IPS-15b (cell line): ENCODE measurements around the gene SLC35E2B.

Experiments used
- H3K27me3 ChIP-seq: one replicate; pipeline ENCODE4 v1.6.1; 2013; ENCODE audit warnings: low read length; ENCODE audit not compliant: control insufficient read depth, insufficient read depth
- H3K36me3 ChIP-seq: one replicate; pipeline ENCODE4 v1.6.1; 2013; ENCODE audit warnings: low read length; ENCODE audit not compliant: control insufficient read depth, insufficient read depth
- H3K4me1 ChIP-seq: one replicate; pipeline ENCODE4 v1.6.1; 2013; ENCODE audit warnings: mild to moderate bottlenecking, low read length; ENCODE audit not compliant: control insufficient read depth, insufficient read depth
- H3K4me3 ChIP-seq: one replicate; pipeline ENCODE4 v1.5.1; 2013; ENCODE audit warnings: low read depth, low read length
- H3K9ac ChIP-seq: one replicate; pipeline ENCODE4 v1.6.1; 2013; ENCODE audit warnings: low read depth, mild to moderate bottlenecking, low read length
- H3K9me3 ChIP-seq: one replicate; pipeline ENCODE4 v1.6.1; 2013; ENCODE audit warnings: mild to moderate bottlenecking, low read length; ENCODE audit not compliant: control insufficient read depth, insufficient read depth

The SLC35E2B gene

DNA sequence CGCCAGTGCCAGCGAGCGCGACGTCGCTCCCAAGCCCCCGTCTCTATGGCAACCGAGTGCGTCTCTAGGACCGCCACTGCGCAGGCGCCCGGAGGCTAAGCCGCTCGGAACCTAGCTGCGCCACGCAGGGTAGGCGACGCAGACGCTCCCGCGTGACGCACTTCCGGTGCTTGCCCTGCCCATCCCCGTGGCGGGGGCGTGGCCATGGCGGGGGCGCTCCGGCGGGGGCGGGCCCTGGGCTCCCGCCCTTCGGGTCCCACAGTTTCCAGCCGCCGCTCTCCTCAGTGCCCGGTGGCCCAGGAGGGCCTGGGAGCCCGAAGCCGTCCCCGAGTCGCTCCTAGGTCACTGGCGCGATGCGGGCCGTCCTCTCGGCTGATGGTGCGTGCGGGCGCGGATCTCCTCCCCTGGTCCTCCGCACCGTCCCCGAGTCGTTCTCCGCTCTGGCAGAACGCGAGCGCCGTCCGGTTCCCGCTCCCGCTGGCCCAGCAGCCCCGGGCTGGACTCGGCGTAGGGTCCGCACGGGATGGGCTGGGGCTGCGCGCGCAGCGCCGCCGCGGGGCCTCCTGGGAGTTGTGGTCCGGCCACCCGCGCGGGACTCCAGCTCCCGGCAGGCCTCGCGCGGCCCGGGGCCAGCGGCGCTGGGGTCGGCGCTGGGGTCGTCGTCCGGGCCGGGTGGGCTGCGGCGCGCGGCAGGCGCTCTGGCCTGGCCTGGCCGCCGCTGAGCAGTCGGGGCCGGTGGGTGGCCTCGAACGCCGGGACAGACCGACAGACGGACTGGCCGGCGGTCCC, 77.1 kb downstream of the SLC35E2B start, which contains the start of gene MIB2:
Gene MIB2, plus strand, starts transcription at position 245 of the 789 bp plus-strand sequence. CDS start 7,953 bp downstream, outside the sequence.
- no peaks in the 10 kb centered on the region for H3K4me1 ChIP-seq
- peak within 1 kb of the TSS; percentile 97 for H3K9ac ChIP-seq

GRCh38 chr1:1614954-1615255, 77.7 kb downstream of the SLC35E2B start:
- Histone ChIP-seq H3K36me3 (peaks cover 9% of the 10 kb centered on the region), H3K9ac (peak overlapping the region; percentile 60), H3K27me3 (no peaks in the 10 kb centered on the region), H3K4me3 (peak overlapping the region; percentile 87), H3K4me1 (no peaks in the 10 kb centered on the region), H3K9me3 (no peaks in the 10 kb centered on the region)

More for the DNA sequence above, 77.1 kb downstream of the SLC35E2B start, which contains the start of gene MIB2:
- H3K4me3 ChIP-seq: peak within 1 kb of the TSS; percentile 87
- no peaks in the 10 kb centered on the region for H3K27me3 ChIP-seq
- H3K36me3 ChIP-seq: peaks cover 9% of the 10 kb centered on the region
- no peaks in the 10 kb centered on the region for H3K9me3 ChIP-seq

GRCh38 chr1:1614204-1614953, 78.2 kb downstream of the SLC35E2B start:
- Histone ChIP-seq H3K4me3 (peak overlapping the region; percentile 87), H3K9ac (peak overlapping the region; percentile 60), H3K9me3 (no peaks in the 10 kb centered on the region), H3K27me3 (no peaks in the 10 kb centered on the region), H3K36me3 (peaks cover 9% of the 10 kb centered on the region), H3K4me1 (no peaks in the 10 kb centered on the region)

DNA sequence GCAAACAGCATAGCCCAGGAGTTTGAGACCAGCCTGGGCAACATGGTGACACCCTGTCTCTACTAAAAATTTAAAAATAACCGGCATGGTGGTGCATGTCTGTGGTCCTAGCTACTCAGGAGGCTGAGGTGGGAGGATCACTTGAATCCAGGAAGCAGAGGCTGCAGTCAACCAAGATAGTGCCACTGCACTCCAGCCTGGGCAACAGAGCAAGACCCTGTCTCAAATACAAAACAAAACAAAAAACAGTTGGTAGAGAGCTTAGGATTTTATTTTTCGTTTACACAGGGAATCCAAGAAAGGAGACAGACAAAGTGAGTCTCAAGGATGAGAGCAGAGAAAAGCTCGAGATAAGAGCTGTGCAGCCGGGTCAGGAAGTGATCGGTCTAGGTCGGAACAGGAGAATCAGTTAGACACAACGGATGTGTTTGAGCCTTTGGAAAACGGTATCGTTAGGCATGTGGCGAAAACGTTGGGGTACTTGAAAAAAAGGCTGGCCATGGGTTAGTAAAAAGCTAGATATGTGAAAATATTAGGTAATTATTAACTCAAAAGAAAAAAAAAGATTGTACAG, 79.0 kb downstream of the SLC35E2B start:
- no peaks in the 10 kb centered on the region for H3K27me3 ChIP-seq
- H3K9me3 ChIP-seq: no peaks in the 10 kb centered on the region
- no peak overlapping the region for H3K9ac ChIP-seq
- H3K36me3 ChIP-seq: peaks cover 9% of the 10 kb centered on the region
- no peaks in the 10 kb centered on the region for H3K4me1 ChIP-seq
- peak overlapping the region; percentile 87 for H3K4me3 ChIP-seq

- Histone ChIP-seq H3K4me3 (no peak overlapping the region), H3K27me3 (no peaks in the 10 kb centered on the region), H3K4me1 (no peaks in the 10 kb centered on the region), H3K9ac (no peak overlapping the region), H3K9me3 (no peaks in the 10 kb centered on the region), H3K36me3 (no peaks in the 10 kb centered on the region)
Observed at GRCh38 chr1:1612104-1612400, 80.5 kb downstream of the SLC35E2B start.

DNA sequence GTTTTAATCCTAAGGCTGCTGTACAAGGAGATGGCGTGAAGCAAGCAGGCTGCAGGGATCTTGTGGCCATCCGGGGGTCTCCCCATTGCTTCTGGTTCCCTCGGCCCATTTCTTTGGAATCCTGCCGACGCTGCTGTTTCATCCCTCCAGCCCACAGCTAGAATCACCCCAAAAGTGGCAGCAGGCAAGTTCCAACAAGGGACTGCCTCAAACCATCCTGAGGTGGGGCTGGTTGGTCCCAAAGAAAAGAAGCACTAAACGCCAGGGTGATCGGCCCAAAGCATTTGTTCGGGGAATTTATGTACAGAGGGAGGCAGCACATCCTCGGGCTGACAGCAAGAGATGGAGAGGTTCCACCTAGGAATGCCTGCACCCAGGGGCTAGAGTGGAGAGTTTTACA, 81.8 kb downstream of the SLC35E2B start:
- no peak overlapping the region for H3K4me3 ChIP-seq
- H3K27me3 ChIP-seq: no peaks in the 10 kb centered on the region
- H3K4me1 ChIP-seq: no peaks in the 10 kb centered on the region
- H3K9me3 ChIP-seq: no peaks in the 10 kb centered on the region
- no peaks in the 10 kb centered on the region for H3K36me3 ChIP-seq
- no peak overlapping the region for H3K9ac ChIP-seq

DNA sequence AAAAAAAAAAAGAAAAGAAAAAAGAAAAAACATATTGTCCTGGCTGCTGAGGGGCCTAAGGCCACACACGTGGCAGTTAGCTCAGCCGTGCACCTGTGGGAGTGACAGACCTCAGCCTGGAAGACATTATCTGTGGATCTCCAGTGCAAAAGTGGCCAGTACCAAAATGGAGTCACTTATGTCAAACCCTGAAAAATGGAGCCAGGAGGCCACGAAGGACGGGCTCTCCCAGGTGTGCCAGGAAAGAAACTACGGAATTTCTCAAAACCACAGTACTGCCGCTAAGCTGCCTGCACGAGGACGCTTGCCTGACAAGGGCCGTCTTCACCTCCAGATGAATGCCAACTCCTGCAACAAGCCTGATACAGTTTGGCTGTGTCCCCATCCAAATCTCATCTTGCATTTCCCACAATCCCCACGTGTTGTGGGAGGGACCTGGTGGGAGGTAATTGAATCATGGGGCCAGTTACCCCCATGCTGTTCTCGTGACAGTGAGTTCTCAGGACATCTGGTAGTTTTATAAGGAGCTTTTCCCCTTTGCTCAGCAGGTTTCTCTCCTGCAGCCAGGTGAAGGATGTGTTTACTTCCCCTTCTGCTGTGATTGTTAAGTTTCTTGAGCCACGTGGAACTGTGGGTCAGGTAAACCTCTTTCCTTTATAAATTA, 82.6 kb downstream of the SLC35E2B start:
- Histone ChIP-seq H3K36me3 (no peaks in the 10 kb centered on the region), H3K27me3 (no peaks in the 10 kb centered on the region), H3K9ac (no peak overlapping the region), H3K9me3 (no peaks in the 10 kb centered on the region), H3K4me3 (no peak overlapping the region), H3K4me1 (no peaks in the 10 kb centered on the region)
